ENCODE results near the gene COL23A1.
"Not testable (repeated sequence)": the region's sequence is repeated elsewhere in the genome, so short reads cannot be mapped to it uniquely, and the experiment has no call there.

The COL23A1 gene

DNA sequence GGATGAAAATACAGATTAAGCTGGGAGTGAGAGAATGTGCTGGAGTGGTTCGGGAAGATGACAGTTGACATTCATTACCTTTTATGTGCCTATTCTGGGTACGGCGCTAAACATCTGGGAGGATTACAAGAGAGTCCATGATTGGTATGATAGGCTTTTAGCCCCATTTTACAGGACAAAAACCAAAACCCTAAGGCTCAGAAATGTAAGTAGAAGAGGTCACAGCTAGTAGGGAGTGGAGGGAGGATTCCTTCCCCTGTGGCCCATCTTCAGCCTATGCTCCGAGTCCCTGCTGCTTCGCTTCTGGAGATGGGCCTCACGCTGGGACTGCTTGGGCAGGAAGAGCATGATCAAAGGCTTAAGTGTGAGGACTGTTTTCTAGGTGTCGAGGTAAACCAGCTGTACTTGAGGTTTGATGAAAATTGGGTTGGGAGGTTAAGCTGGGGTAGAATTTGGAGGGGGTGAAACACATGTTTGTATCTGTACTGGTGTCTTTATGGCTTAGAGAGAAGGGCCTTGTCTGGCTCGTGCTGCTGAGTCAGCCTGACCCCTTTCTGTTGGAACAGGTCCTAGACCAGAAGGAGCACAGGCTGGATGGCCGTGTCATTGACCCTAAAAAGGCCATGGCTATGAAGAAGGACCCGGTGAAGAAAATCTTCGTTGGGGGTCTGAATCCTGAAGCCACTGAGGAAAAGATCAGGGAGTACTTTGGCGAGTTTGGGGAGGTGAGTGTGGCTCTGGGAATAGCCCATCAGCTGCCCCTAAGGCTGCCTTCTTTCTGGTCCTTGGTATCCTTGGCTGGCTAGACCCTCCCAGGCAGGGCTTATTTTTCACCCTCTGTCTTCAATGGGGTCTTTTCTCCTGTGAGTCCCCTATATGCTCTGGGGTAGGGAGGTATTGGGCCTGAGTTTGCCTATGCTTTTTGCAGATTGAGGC is 383.8 kb downstream of the COL23A1 start:
- DNase-seq (ENCODE audit: low read depth): no peak

DNA sequence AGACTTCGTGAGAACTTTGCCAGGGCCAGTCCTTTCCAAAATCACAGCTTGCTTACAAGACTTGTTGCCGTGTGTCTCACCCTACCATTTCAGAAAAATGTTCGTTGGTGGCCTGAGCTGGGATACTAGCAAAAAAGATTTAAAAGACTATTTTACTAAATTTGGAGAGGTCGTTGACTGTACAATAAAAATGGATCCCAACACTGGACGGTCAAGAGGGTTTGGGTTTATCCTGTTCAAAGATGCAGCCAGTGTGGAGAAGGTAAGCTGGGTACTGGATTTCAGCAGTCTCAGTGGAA is 384.5 kb downstream of the COL23A1 start:
- DNase-seq (ENCODE audit: low read depth): no peak

GRCh38 chr5:178204935-178205748 is 385.1 kb downstream of the COL23A1 start:
- peak; percentile 44 for DNase-seq (ENCODE audit: low read depth)

DNA sequence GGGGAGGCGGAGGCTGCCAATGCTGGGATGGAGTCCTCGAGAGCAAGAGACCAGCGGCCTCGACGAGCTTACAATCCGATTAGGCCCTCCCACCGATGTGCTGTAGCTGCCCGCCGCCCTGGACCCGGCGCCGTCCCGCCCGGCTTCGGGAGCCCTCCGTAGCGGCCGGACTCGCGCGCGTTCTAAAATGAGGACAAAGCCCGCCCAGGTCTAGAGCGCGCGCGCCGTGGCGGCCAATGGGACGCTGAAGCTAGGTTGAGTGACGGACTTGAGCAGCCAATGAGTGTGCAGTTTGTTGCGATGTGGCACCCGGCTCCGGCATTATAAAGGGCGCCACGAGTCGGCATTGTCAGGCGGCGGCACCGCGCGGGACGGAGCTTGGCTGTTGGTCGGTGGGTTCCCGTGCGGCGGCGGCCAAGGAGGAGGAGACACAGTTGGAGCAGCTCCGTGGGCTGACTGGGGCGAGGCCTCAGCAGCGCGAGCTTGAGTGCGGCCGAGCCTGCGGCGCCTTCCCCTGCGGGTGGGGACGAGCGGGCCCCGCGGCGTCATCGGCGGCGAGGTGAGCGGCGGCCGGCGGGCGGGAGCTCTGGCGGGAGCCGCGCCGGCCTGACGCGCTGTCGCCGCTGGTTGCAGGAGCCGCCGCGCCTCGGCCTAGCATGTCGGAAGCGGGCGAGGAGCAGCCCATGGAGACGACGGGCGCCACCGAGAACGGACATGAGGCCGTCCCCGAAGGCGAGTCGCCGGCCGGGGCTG is 385.8 kb downstream of the COL23A1 start, which contains the start of gene HNRNPAB:
Gene HNRNPAB (plus strand): TSS at position 352 of the 753 bp plus-strand sequence. CDS start 305 bp downstream, at position 657.
- peak; percentile 89 for DNase-seq (ENCODE audit: low read depth)

- no peak for DNase-seq (ENCODE audit: low read depth)
These were observed 386.5 kb downstream of the COL23A1 start for GRCh38 chr5:178203670-178204181.

DNA sequence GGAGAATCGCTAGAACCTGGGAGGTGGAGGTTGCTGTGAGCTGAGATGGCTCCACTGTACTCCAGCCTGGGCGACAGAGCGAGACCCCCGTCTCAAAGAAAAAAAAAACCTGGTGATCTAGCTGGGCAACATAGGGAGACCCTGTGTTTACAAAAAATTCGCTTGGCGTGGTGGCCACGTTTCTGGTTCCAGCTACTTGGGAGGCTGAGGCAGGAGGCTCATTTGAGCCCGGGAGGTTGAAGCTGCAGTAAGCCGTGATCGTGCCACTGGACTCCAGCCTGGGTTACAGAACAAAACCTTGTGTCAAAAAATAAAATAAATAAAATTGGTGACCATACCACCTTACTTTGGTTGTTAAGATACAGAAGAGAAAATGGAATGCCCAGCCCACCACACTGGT is 387.7 kb downstream of the COL23A1 start:
- DNase-seq (ENCODE audit: low read depth): no peak

DNA sequence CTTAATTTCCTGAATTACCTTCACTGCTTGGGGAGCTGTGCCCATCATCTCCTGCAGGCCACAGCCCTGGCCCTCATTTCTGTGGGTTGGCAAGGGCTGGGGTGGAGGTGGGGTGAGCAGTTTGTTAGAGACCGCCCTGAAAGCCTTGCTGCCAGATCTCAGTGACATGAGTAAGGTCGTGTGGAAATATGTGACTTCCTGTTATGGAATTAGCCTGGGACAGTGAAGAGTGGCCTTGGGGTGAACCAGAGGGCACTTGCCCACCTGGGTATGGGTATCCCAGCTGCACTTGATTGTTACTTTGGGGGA is 388.3 kb downstream of the COL23A1 start:
- no peak for DNase-seq (ENCODE audit: low read depth)

GRCh38 chr5:178201221-178201926 is 388.8 kb downstream of the COL23A1 start:
- no peak for DNase-seq (ENCODE audit: low read depth)

- DNase-seq (ENCODE audit: low read depth): no peak
These were observed 390.4 kb downstream of the COL23A1 start for GRCh38 chr5:178199581-178200434.

DNA sequence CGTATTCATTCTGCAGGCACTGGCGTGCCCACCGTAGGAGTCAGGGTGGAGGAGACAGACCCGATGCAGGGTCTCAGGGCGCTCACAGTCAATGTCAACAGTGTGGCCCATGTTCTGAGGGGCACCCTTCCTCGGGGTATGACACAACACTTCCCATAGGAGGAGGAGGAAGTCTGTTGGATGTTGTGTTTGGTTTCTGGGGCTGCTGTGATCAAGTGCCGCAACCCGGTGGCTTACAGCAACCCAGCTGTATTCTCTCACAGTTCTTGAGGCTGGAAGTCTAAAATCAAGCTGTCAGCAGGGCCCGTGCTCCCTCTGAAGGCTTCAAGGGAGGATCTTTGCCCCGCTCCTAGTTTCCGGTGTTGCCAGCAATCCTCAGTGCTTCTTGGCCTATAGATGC is 391.5 kb downstream of the COL23A1 start:
- DNase-seq (ENCODE audit: low read depth): no peak

DNA sequence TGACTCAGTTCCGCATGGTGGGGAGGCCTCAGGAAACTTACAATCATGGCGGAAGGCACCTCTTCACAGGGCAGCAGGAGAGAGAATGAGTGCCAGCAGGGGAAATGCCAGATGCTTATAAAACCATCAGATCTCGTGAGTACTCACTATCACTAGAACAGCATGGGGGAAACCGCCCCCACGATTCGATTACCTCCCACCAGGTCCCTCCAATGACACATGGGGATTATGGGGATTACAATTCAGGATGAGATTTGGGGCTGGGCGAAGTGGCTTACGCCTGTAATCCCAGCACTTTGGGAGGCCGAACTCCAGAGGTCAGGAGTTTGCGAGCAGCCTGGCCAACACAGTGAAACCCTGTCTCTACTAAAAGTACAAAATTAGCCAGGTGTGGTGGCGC is 392.0 kb downstream of the COL23A1 start:
- DNase-seq (ENCODE audit: low read depth): not testable (repeated sequence)

- no peak for DNase-seq (ENCODE audit: low read depth)
These were observed 393.2 kb downstream of the COL23A1 start for GRCh38 chr5:178196986-178197385.

DNA sequence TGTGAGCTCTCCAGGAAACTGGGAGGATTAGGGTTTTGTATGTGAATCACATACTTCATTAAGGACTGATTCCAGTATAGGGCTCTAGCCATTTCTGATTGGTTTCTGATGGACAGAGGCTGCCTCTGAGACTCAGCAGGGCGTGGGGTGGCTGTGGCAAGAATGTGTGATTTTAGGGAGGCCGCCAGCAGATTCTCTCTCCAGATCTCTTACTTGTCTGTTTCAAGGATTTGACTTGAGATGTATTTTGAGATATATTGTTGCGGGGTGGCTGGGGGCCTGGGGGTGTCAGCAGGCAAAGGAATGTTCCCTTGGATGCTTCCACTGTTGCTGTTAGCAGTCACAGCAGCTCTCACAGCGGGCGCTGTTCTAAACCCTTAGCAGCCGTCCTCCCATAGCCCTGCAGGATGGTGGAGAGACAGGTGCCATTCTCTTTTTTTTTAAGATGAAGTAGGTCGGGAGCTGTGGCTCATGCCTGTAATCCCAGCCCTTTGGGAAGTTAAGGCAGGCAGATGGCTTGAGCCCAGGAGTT is 393.8 kb downstream of the COL23A1 start:
- DNase-seq (ENCODE audit: low read depth): no peak

DNA sequence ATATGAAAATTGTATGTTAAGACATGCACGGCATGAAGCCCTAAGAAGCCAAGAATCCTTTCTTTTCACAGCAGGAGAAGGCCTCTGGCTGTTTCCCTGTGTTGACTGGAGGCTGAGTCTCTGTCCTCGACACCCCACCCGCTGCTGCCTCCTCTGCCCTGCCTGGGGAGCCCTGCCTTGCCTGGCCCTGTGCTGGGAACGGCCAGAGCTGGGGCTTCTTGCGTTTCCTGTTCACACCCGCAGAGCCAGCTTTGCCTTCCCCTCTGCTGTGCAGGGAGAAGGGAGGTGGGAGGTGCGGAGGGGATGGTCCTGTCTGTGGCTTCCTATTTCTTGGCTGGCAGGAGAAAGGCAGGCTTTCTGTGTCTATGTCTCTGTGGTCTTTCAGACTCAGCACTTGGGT is 396.2 kb downstream of the COL23A1 start:
- DNase-seq (ENCODE audit: low read depth): no peak

GRCh38 chr5:178193251-178193809 is 396.9 kb downstream of the COL23A1 start:
- no peak for DNase-seq (ENCODE audit: low read depth)

GRCh38 chr5:178192787-178193186 is 397.4 kb downstream of the COL23A1 start:
- DNase-seq (ENCODE audit: low read depth): no peak

DNA sequence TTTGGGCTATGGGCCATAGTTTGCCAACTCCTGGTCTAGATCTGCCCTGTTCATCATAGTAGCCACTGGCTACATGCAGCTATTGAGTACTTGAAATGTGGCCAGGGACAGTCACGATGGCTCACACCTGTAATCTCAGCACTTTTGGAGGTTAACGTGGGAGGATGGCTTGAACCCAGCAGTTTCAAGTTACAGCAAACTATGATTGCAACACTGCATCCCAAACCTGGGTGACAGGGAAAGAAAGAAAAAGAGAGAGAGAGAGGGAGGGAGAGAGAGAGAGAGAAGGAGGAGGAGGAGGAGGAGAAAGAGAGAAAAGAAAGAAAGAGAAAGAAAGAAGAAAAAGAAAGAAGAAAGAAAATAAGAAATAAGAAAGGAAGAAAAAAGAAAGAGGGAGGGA is 397.9 kb downstream of the COL23A1 start:
- DNase-seq (ENCODE audit: low read depth): no peak

DNA sequence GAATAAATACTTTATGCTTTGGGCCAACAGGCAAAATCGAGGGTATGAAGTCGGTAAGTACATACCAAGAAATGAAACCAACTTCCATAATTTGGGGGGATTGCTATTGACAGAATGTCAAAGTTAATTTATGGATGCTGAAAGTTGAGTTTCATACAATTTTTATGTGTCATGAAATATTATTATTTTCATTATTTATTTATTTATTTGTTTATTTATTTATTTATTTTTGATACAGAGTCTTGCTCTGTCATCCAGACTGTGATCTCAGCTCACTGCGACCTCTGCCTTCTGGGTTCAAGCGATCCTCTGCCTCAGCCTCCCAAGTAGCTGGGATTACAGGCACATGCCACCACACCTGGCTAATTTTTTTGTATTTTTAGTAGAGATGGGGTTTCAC is 398.5 kb downstream of the COL23A1 start:
- DNase-seq (ENCODE audit: low read depth): no peak

GRCh38 chr5:178189433-178189832 is 400.8 kb downstream of the COL23A1 start:
- DNase-seq (ENCODE audit: low read depth): no peak
